ENCODE data around the gene CDK17.
A peak's percentile ranks its signal among the peaks of the same experiment; 100 is the strongest.

Gene CDK17

GRCh38 chr12:96265836-96266235 is 134.4 kb downstream of the CDK17 start:
- no peak overlapping the region for H2BK120ac ChIP-seq (ENCODE audit: insufficient read depth, low read length, poor library complexity)
- H3K9ac ChIP-seq (ENCODE audit: low read length) = no peak overlapping the region
- no peaks in the 10 kb centered on the region for H3K79me1 ChIP-seq (ENCODE audit: low read length)
- no peak overlapping the region for H4K91ac ChIP-seq (ENCODE audit: low read depth, low read length)
- H3K36me3 ChIP-seq (ENCODE audit: control insufficient read depth in 1 of 2, insufficient read depth in 2 of 2, low read length in 2 of 2) = peaks cover 12 to 24% of the 10 kb centered on the region in 2 experiments
- H3K4me2 ChIP-seq (ENCODE audit: low read length) = no peak overlapping the region
- H2AFZ ChIP-seq (ENCODE audit: insufficient read depth, low read length, poor library complexity) = no peak overlapping the region
- H3K4me3 ChIP-seq (ENCODE audit: low read depth, low read length) = no peak overlapping the region
- no peak overlapping the region for H2BK5ac ChIP-seq (ENCODE audit: low read depth, low read length, poor library complexity)
- H3K18ac ChIP-seq (ENCODE audit: low read length) = no peak overlapping the region
- H3K27ac ChIP-seq (ENCODE audit: low read depth, low read length) = no peak overlapping the region
- no peak overlapping the region for H2BK12ac ChIP-seq (ENCODE audit: low read length)
- H3K79me2 ChIP-seq (ENCODE audit: control insufficient read depth, insufficient read depth, low read length, poor library complexity) = no peaks in the 10 kb centered on the region
- WGBS (ENCODE audit: extremely low coverage, insufficient coverage, insufficient read length) = no CpG with 5 or more reads among the region's 1 CpG
- no peak overlapping the region for H3K14ac ChIP-seq (ENCODE audit: low read length)
- H4K12ac ChIP-seq (ENCODE audit: low read depth, low read length) = no peak overlapping the region
- H3K4me1 ChIP-seq (ENCODE audit: control insufficient read depth in 1 of 2, insufficient read depth in 2 of 2, low read length in 2 of 2) = no peaks in the 10 kb centered on the region
- H3K4ac ChIP-seq (ENCODE audit: low read depth, low read length) = no peak overlapping the region
- H4K8ac ChIP-seq (ENCODE audit: low read depth, low read length) = no peak overlapping the region
- no peaks in the 10 kb centered on the region for H3K9me3 ChIP-seq (ENCODE audit: insufficient read depth, low read depth, low read length)
- H3K27me3 ChIP-seq (ENCODE audit: insufficient read depth, low read length) = no peaks in the 10 kb centered on the region
- no peak overlapping the region for H3K23ac ChIP-seq (ENCODE audit: low read length)
- no peak overlapping the region for H2AK5ac ChIP-seq (ENCODE audit: low read length)
- no peak for DNase-seq

GRCh38 chr12:96265400-96265799 is 134.8 kb downstream of the CDK17 start:
- WGBS (ENCODE audit: extremely low coverage, insufficient coverage, insufficient read length) = no CpG with 5 or more reads among the region's 2 CpGs
- H3K9ac ChIP-seq (ENCODE audit: low read length) = no peak overlapping the region
- no peak overlapping the region for H4K8ac ChIP-seq (ENCODE audit: low read depth, low read length)
- H3K27me3 ChIP-seq (ENCODE audit: insufficient read depth, low read length) = no peaks in the 10 kb centered on the region
- H2BK5ac ChIP-seq (ENCODE audit: low read depth, low read length, poor library complexity) = no peak overlapping the region
- H3K4me2 ChIP-seq (ENCODE audit: low read length) = no peak overlapping the region
- H3K4me3 ChIP-seq (ENCODE audit: low read depth, low read length) = no peak overlapping the region
- no peak for DNase-seq
- no peaks in the 10 kb centered on the region for H3K4me1 ChIP-seq (ENCODE audit: control insufficient read depth in 1 of 2, insufficient read depth in 2 of 2, low read length in 2 of 2)
- H3K36me3 ChIP-seq (ENCODE audit: control insufficient read depth in 1 of 2, insufficient read depth in 2 of 2, low read length in 2 of 2) = peaks cover 12 to 28% of the 10 kb centered on the region in 2 experiments
- no peak overlapping the region for H2BK120ac ChIP-seq (ENCODE audit: insufficient read depth, low read length, poor library complexity)
- H3K79me2 ChIP-seq (ENCODE audit: control insufficient read depth, insufficient read depth, low read length, poor library complexity) = no peaks in the 10 kb centered on the region
- no peaks in the 10 kb centered on the region for H3K9me3 ChIP-seq (ENCODE audit: insufficient read depth, low read depth, low read length)
- no peak overlapping the region for H2BK12ac ChIP-seq (ENCODE audit: low read length)
- no peak overlapping the region for H4K91ac ChIP-seq (ENCODE audit: low read depth, low read length)
- H3K18ac ChIP-seq (ENCODE audit: low read length) = no peak overlapping the region
- H3K14ac ChIP-seq (ENCODE audit: low read length) = no peak overlapping the region
- no peaks in the 10 kb centered on the region for H3K79me1 ChIP-seq (ENCODE audit: low read length)
- H3K27ac ChIP-seq (ENCODE audit: low read depth, low read length) = no peak overlapping the region
- H3K4ac ChIP-seq (ENCODE audit: low read depth, low read length) = no peak overlapping the region
- no peak overlapping the region for H3K23ac ChIP-seq (ENCODE audit: low read length)
- no peak overlapping the region for H4K12ac ChIP-seq (ENCODE audit: low read depth, low read length)
- H2AFZ ChIP-seq (ENCODE audit: insufficient read depth, low read length, poor library complexity) = no peak overlapping the region
- no peak overlapping the region for H2AK5ac ChIP-seq (ENCODE audit: low read length)

GRCh38 chr12:96263449-96263902 is 136.8 kb downstream of the CDK17 start:
- Histone ChIP-seq H3K36me3 (ENCODE audit: control insufficient read depth in 1 of 2, insufficient read depth in 2 of 2, low read length in 2 of 2) (peaks cover 13 to 30% of the 10 kb centered on the region in 2 experiments), H3K79me2 (ENCODE audit: control insufficient read depth, insufficient read depth, low read length, poor library complexity) (no peaks in the 10 kb centered on the region), H3K4me3 (ENCODE audit: low read depth, low read length) (no peak overlapping the region), H3K9me3 (ENCODE audit: insufficient read depth, low read depth, low read length) (no peaks in the 10 kb centered on the region), H3K23ac (ENCODE audit: low read length) (no peak overlapping the region), H3K18ac (ENCODE audit: low read length) (no peak overlapping the region), H3K4ac (ENCODE audit: low read depth, low read length) (no peak overlapping the region), H3K27ac (ENCODE audit: low read depth, low read length) (no peak overlapping the region), H4K12ac (ENCODE audit: low read depth, low read length) (no peak overlapping the region), H3K4me2 (ENCODE audit: low read length) (no peak overlapping the region), H3K27me3 (ENCODE audit: insufficient read depth, low read length) (no peaks in the 10 kb centered on the region), H2AK5ac (ENCODE audit: low read length) (no peak overlapping the region), H2BK12ac (ENCODE audit: low read length) (no peak overlapping the region), H2AFZ (ENCODE audit: insufficient read depth, low read length, poor library complexity) (no peak overlapping the region), H4K91ac (ENCODE audit: low read depth, low read length) (no peak overlapping the region), H3K4me1 (ENCODE audit: control insufficient read depth in 1 of 2, insufficient read depth in 2 of 2, low read length in 2 of 2) (no peaks in the 10 kb centered on the region), H3K9ac (ENCODE audit: low read length) (no peak overlapping the region), H3K14ac (ENCODE audit: low read length) (no peak overlapping the region), H3K79me1 (ENCODE audit: low read length) (no peaks in the 10 kb centered on the region), H2BK5ac (ENCODE audit: low read depth, low read length, poor library complexity) (no peak overlapping the region), H4K8ac (ENCODE audit: low read depth, low read length) (no peak overlapping the region), H2BK120ac (ENCODE audit: insufficient read depth, low read length, poor library complexity) (no peak overlapping the region)
- no CpG with 5 or more reads among the region's 11 CpGs for WGBS (ENCODE audit: extremely low coverage, insufficient coverage, insufficient read length)
- DNase-seq = peak in 1 of 2 donors; percentile 48

GRCh38 chr12:96261557-96261956 is 138.7 kb downstream of the CDK17 start:
- no peaks in the 10 kb centered on the region for H3K79me1 ChIP-seq (ENCODE audit: low read length)
- H3K23ac ChIP-seq (ENCODE audit: low read length) = no peak overlapping the region
- H3K4ac ChIP-seq (ENCODE audit: low read depth, low read length) = no peak overlapping the region
- peaks cover 13 to 32% of the 10 kb centered on the region in 2 experiments for H3K36me3 ChIP-seq (ENCODE audit: control insufficient read depth in 1 of 2, insufficient read depth in 2 of 2, low read length in 2 of 2)
- no peak overlapping the region for H2AFZ ChIP-seq (ENCODE audit: insufficient read depth, low read length, poor library complexity)
- H4K91ac ChIP-seq (ENCODE audit: low read depth, low read length) = no peak overlapping the region
- H3K27ac ChIP-seq (ENCODE audit: low read depth, low read length) = no peak overlapping the region
- no peak overlapping the region for H2BK5ac ChIP-seq (ENCODE audit: low read depth, low read length, poor library complexity)
- no peak overlapping the region for H3K14ac ChIP-seq (ENCODE audit: low read length)
- H3K9me3 ChIP-seq (ENCODE audit: insufficient read depth, low read depth, low read length) = no peaks in the 10 kb centered on the region
- no peak overlapping the region for H2BK12ac ChIP-seq (ENCODE audit: low read length)
- no peak overlapping the region for H3K9ac ChIP-seq (ENCODE audit: low read length)
- H4K8ac ChIP-seq (ENCODE audit: low read depth, low read length) = no peak overlapping the region
- H3K79me2 ChIP-seq (ENCODE audit: control insufficient read depth, insufficient read depth, low read length, poor library complexity) = no peaks in the 10 kb centered on the region
- H3K4me2 ChIP-seq (ENCODE audit: low read length) = no peak overlapping the region
- no peak overlapping the region for H4K12ac ChIP-seq (ENCODE audit: low read depth, low read length)
- H2BK120ac ChIP-seq (ENCODE audit: insufficient read depth, low read length, poor library complexity) = no peak overlapping the region
- no peaks in the 10 kb centered on the region for H3K4me1 ChIP-seq (ENCODE audit: control insufficient read depth in 1 of 2, insufficient read depth in 2 of 2, low read length in 2 of 2)
- H2AK5ac ChIP-seq (ENCODE audit: low read length) = no peak overlapping the region
- no CpG with 5 or more reads among the region's 5 CpGs for WGBS (ENCODE audit: extremely low coverage, insufficient coverage, insufficient read length)
- no peaks in the 10 kb centered on the region for H3K27me3 ChIP-seq (ENCODE audit: insufficient read depth, low read length)
- no peak overlapping the region for H3K4me3 ChIP-seq (ENCODE audit: low read depth, low read length)
- no peak for DNase-seq
- no peak overlapping the region for H3K18ac ChIP-seq (ENCODE audit: low read length)

Measured in trophoblast cell (in vitro differentiated cells and primary cell).